ENCODE data around the gene PEF1. TPM values are rescaled to one million over a fixed set of nuclear protein-coding genes. Genes with fewer than 3 reads are reported as not detected.

PEF1 gene
- total and polyA plus RNA-seq, 2 experiments from 2014 or later: 22.3 to 68.5 TPM

DNA sequence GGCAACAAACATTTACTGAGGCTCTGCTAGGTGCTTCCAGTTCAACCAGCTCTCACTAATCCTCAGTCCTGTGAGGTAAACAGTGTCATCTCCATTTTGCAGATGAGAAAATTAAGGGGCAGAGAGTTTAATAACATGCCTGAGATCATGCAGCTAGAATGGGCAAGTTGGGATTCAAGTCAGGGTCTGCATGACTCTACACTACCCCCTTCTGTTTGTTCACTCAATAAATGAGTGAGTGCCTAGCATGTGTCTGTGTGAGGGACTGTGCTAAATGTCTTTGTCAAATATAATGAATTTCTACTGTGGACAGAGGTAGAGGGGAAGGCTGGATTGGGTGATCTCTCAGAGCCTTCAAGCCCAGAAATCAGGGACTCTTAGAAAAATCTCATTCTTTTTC lies 4.5 kb downstream of the PEF1 start:
- H3K4me1 ChIP-seq (ENCODE audit: insufficient read depth): peaks cover 32% of the 10 kb centered on the region
- H3K27me3 ChIP-seq (ENCODE audit: insufficient read depth): no peaks in the 10 kb centered on the region
- Mint-ChIP-seq H3K4me3 (no peak overlapping the region), H3K9me3 (no peaks in the 10 kb centered on the region), H3K27me3 (ENCODE audit: insufficient read depth, low read depth, poor library complexity) (peaks cover 8% of the 10 kb centered on the region), H3K27ac (no peak overlapping the region), H3K4me1 (peaks cover 10% of the 10 kb centered on the region; the same call in 2 of the 3 replicates), H3K36me3 (ENCODE audit: low read depth) (no peaks in the 10 kb centered on the region)
- no peak overlapping the region for H3K4me3 ChIP-seq
- H2AFZ ChIP-seq: no peak overlapping the region
- peaks cover under 1% of the 10 kb centered on the region; the same call in 1 of the 2 replicates for H3F3A ChIP-seq (replicated peaks; ENCODE audit: low read depth)
- no peak overlapping the region for H3K27ac ChIP-seq (ENCODE audit: low read depth)
- no peaks in the 10 kb centered on the region for H3K36me3 ChIP-seq (ENCODE audit: insufficient read depth)
- no peak for DNase-seq (ENCODE audit: low spot score)
- ATAC-seq: no peak
- no peaks in the 10 kb centered on the region; the same call in none of the 2 replicates for H4K20me1 ChIP-seq (replicated peaks; ENCODE audit: insufficient read depth)
- no peak for TF ChIP-seq EZH2 (IDR thresholded peaks at IDR 0.05; ENCODE audit: low read depth, unreplicated experiment)
- TF ChIP-seq, protein P1, sequence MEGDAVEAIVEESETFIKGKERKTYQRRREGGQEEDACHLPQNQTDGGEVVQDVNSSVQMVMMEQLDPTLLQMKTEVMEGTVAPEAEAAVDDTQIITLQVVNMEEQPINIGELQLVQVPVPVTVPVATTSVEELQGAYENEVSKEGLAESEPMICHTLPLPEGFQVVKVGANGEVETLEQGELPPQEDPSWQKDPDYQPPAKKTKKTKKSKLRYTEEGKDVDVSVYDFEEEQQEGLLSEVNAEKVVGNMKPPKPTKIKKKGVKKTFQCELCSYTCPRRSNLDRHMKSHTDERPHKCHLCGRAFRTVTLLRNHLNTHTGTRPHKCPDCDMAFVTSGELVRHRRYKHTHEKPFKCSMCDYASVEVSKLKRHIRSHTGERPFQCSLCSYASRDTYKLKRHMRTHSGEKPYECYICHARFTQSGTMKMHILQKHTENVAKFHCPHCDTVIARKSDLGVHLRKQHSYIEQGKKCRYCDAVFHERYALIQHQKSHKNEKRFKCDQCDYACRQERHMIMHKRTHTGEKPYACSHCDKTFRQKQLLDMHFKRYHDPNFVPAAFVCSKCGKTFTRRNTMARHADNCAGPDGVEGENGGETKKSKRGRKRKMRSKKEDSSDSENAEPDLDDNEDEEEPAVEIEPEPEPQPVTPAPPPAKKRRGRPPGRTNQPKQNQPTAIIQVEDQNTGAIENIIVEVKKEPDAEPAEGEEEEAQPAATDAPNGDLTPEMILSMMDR (conservative IDR thresholded peaks at IDR 0.05; ENCODE audit: low read depth in 2 of 2): peak in 1 of 2 experiments; percentile 38; a peak in 2 of 4 replicates
- no peak for TF ChIP-seq POLR2AphosphoS5 (IDR thresholded peaks at IDR 0.05; ENCODE audit: low read depth)
- no peaks in the 10 kb centered on the region for H3K9me2 ChIP-seq (ENCODE audit: insufficient read depth)
- H3K4me2 ChIP-seq: no peak overlapping the region
- H3K79me2 ChIP-seq (replicated peaks; ENCODE audit: insufficient read depth): peaks cover 81% of the 10 kb centered on the region

DNA sequence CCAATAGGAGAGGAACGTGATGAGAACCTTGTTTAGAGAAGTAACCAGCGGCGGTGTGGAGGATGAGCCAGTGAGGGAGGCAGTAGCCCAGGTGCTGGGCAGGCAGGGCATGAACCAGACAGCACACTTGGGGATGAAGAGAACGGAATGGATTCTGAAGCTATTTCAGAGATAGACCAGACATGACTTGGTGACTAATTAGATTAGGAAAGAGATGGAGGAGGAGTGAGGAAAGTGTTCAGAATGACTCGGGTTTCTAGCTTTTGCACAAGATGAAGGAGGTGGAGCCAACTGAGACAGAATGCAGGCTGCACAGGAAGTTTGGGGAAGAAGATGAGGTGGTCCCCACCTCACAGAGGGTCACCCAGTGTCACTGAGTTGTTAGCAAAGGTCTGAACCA lies 5.1 kb downstream of the PEF1 start:
- Histone ChIP-seq H4K20me1 (replicated peaks; ENCODE audit: insufficient read depth) (no peaks in the 10 kb centered on the region; the same call in none of the 2 replicates), H3K36me3 (ENCODE audit: insufficient read depth) (no peaks in the 10 kb centered on the region), H3K27ac (ENCODE audit: low read depth) (no peak overlapping the region), H3F3A (replicated peaks; ENCODE audit: low read depth) (no peaks in the 10 kb centered on the region), H3K9me2 (ENCODE audit: insufficient read depth) (no peaks in the 10 kb centered on the region), H3K4me1 (ENCODE audit: insufficient read depth) (peaks cover 32% of the 10 kb centered on the region), H3K27me3 (ENCODE audit: insufficient read depth) (no peaks in the 10 kb centered on the region), H3K4me3 (no peak overlapping the region), H3K4me2 (no peak overlapping the region), H2AFZ (no peak overlapping the region), H3K79me2 (replicated peaks; ENCODE audit: insufficient read depth) (peaks cover 81% of the 10 kb centered on the region)
- H3K9me3 Mint-ChIP-seq: no peaks in the 10 kb centered on the region
- DNase-seq (ENCODE audit: low spot score) (no peak), ATAC-seq (no peak)
- no peak overlapping the region for H3K4me3 Mint-ChIP-seq
- H3K36me3 Mint-ChIP-seq (ENCODE audit: low read depth): no peaks in the 10 kb centered on the region
- no peak for TF ChIP-seq EZH2phosphoT487 (IDR thresholded peaks at IDR 0.05; ENCODE audit: unreplicated experiment)
- H3K4me1 Mint-ChIP-seq: peaks cover 10% of the 10 kb centered on the region; the same call in 2 of the 3 replicates
- H3K27ac Mint-ChIP-seq: no peak overlapping the region
- H3K27me3 Mint-ChIP-seq (ENCODE audit: insufficient read depth, low read depth, poor library complexity): peaks cover 3% of the 10 kb centered on the region

DNA sequence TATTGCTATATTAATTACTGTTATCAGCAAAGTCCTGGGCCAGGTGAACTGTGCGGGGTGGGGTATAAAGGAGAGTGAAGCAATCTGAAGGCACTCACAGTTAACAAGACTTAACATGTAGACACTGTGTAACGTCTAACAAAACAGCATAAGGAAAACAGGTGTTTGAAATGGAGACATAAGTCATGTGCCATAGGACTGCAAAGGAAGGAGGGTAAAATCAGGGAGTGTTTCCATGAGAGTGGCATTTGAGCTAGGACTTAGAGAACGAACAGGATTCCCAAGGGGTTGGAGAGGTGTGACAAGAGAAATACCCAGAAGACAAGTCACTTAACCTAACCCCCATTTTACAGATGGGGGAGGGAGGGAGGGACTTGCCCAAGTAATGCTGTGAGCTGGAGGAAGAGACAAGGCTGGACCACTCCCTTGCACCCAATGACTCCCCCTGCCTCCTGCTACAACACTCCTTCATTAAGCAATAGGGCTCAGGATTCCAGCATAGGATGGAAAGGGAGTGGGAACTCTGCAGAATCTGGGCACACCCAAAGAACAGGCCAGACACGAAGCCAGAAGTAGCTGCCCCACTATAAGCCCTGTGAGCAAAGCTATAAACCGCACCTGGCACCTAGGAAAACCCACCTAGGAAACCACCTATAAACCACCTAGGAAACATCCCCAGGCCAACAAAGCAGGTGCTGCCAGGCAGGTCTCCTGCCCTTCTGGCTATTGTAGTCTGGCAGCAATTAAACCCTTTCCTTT lies 6.6 kb downstream of the PEF1 start:
- no peaks in the 10 kb centered on the region for H3K9me3 Mint-ChIP-seq
- no peak overlapping the region for H3K4me3 ChIP-seq

More for the DNA sequence above, 6.6 kb downstream of the PEF1 start:
- Histone ChIP-seq H3F3A (replicated peaks; ENCODE audit: low read depth) (no peaks in the 10 kb centered on the region), H4K20me1 (replicated peaks; ENCODE audit: insufficient read depth) (no peaks in the 10 kb centered on the region; the same call in none of the 2 replicates), H2AFZ (no peak overlapping the region), H3K27ac (ENCODE audit: low read depth) (no peak overlapping the region), H3K9me2 (ENCODE audit: insufficient read depth) (no peaks in the 10 kb centered on the region), H3K36me3 (ENCODE audit: insufficient read depth) (no peaks in the 10 kb centered on the region), H3K27me3 (ENCODE audit: insufficient read depth) (no peaks in the 10 kb centered on the region), H3K4me2 (no peak overlapping the region), H3K4me1 (ENCODE audit: insufficient read depth) (peaks cover 24% of the 10 kb centered on the region), H3K79me2 (replicated peaks; ENCODE audit: insufficient read depth) (peaks cover 71% of the 10 kb centered on the region)
- TF ChIP-seq, protein P2, sequence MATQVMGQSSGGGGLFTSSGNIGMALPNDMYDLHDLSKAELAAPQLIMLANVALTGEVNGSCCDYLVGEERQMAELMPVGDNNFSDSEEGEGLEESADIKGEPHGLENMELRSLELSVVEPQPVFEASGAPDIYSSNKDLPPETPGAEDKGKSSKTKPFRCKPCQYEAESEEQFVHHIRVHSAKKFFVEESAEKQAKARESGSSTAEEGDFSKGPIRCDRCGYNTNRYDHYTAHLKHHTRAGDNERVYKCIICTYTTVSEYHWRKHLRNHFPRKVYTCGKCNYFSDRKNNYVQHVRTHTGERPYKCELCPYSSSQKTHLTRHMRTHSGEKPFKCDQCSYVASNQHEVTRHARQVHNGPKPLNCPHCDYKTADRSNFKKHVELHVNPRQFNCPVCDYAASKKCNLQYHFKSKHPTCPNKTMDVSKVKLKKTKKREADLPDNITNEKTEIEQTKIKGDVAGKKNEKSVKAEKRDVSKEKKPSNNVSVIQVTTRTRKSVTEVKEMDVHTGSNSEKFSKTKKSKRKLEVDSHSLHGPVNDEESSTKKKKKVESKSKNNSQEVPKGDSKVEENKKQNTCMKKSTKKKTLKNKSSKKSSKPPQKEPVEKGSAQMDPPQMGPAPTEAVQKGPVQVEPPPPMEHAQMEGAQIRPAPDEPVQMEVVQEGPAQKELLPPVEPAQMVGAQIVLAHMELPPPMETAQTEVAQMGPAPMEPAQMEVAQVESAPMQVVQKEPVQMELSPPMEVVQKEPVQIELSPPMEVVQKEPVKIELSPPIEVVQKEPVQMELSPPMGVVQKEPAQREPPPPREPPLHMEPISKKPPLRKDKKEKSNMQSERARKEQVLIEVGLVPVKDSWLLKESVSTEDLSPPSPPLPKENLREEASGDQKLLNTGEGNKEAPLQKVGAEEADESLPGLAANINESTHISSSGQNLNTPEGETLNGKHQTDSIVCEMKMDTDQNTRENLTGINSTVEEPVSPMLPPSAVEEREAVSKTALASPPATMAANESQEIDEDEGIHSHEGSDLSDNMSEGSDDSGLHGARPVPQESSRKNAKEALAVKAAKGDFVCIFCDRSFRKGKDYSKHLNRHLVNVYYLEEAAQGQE (IDR thresholded peaks at IDR 0.05; ENCODE audit: unreplicated experiment): no peak
- TF ChIP-seq JUNB (IDR thresholded peaks at IDR 0.05; ENCODE audit: unreplicated experiment) (no peak), ZNF114 (CRISPR knock-in tag; IDR thresholded peaks at IDR 0.05) (no peak), EZH2phosphoT487 (IDR thresholded peaks at IDR 0.05; ENCODE audit: unreplicated experiment) (no peak), STAT1 (IDR thresholded peaks at IDR 0.05; ENCODE audit: unreplicated experiment) (no peak)
- peaks cover 4% of the 10 kb centered on the region; the same call in 1 of the 3 replicates for H3K4me1 Mint-ChIP-seq
- H3K4me3 Mint-ChIP-seq: no peak overlapping the region
- no peaks in the 10 kb centered on the region for H3K36me3 Mint-ChIP-seq (ENCODE audit: low read depth)
- H3K27me3 Mint-ChIP-seq (ENCODE audit: insufficient read depth, low read depth, poor library complexity): no peaks in the 10 kb centered on the region
- H3K27ac Mint-ChIP-seq: no peak overlapping the region
- DNase-seq (ENCODE audit: low spot score): no peak
- no peak for ATAC-seq

Data from GM23338 (cell line).